ENCODE results near the gene NPY4R2.
"Not testable (repeated sequence)": the region's sequence is repeated elsewhere in the genome, so short reads cannot be mapped to it uniquely, and the experiment has no call there.

GRCh38 chr10:47884239-47884638 is 34.2 kb upstream of the NPY4R2 start:
- TF ChIP-seq CTCF (IDR thresholded peaks at IDR 0.05; ENCODE audit: low read depth, low read length, poor library complexity, severe bottlenecking); EZH2phosphoT487 (IDR thresholded peaks at IDR 0.05; ENCODE audit: borderline replicate concordance, low read length): not testable (repeated sequence)

Measured in DOHH2 (cell line).